ENCODE data around the gene G3BP2.
A peak's percentile ranks its signal among the peaks of the same experiment; 100 is the strongest.

Gene G3BP2

GRCh38 chr4:75683482-75684155, 10.4 kb upstream of the G3BP2 start:
- H3K4me3 ChIP-seq (replicated peaks; ENCODE audit: low read depth, low read length): no peak overlapping the region
- no peak for DNase-seq (ENCODE audit: low read depth)
- no peak for TF ChIP-seq CTCF (IDR thresholded peaks at IDR 0.05; ENCODE audit: low read length, missing control alignments)

- no peak overlapping the region for H3K4me3 ChIP-seq (replicated peaks; ENCODE audit: low read depth, low read length)
- no peak for DNase-seq (ENCODE audit: low read depth)
- TF ChIP-seq CTCF (IDR thresholded peaks at IDR 0.05; ENCODE audit: low read length, missing control alignments): no peak
Measured at GRCh38 chr4:75679876-75680575, 6.8 kb upstream of the G3BP2 start.

DNA sequence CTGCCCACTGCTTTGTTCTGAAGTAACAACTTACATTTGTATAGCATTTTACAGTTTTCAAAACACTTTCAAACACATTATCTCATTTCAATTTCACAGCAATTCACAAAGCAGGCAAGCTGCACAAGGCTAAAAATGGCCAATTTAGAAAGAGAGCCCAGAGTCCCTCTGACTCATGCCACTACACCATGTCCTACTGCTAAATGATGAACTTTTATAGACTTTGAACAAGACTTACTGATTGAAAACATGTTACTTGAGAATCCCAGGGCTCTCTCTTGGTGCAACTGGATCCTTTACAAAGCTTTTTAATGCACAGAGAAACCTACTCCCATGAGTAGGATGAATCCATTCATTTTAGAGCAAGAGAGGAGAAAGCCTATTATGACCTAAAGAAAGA, 5.8 kb upstream of the G3BP2 start:
- H3K4me3 ChIP-seq (replicated peaks; ENCODE audit: low read depth, low read length): no peak overlapping the region
- TF ChIP-seq CTCF (IDR thresholded peaks at IDR 0.05; ENCODE audit: low read length, missing control alignments): no peak
- no peak for DNase-seq (ENCODE audit: low read depth)

GRCh38 chr4:75678473-75678872, 5.3 kb upstream of the G3BP2 start:
- no peak for DNase-seq (ENCODE audit: low read depth)
- H3K4me3 ChIP-seq (replicated peaks; ENCODE audit: low read depth, low read length): no peak overlapping the region
- TF ChIP-seq CTCF (IDR thresholded peaks at IDR 0.05; ENCODE audit: low read length, missing control alignments): no peak

- no peak for TF ChIP-seq CTCF (IDR thresholded peaks at IDR 0.05; ENCODE audit: low read length, missing control alignments)
- no peak overlapping the region for H3K4me3 ChIP-seq (replicated peaks; ENCODE audit: low read depth, low read length)
- no peak for DNase-seq (ENCODE audit: low read depth)
Measured at GRCh38 chr4:75675004-75675531, 1.9 kb upstream of the G3BP2 start.

DNA sequence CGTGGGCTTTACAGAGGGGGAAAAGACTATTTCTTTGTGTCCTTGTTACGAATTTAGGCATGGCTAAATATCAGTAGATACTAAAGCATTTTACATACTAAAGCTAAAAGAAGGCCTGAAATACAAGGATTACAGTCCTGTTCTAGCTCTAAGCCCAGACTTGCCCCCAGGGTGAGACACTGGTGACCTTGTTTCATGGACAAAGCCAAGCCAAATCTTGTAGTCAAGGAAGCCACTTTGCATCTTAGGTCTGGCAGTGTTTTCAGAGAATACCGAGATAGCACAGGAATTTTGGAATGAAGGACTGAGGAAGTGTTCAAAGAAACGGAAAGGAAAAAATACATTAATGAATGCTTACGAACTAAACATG, 733 bp upstream of the G3BP2 start:
- TF ChIP-seq CTCF (IDR thresholded peaks at IDR 0.05; ENCODE audit: low read length, missing control alignments): no peak
- peak; percentile 64 for DNase-seq (ENCODE audit: low read depth)
- peak overlapping the region; percentile 84 for H3K4me3 ChIP-seq (replicated peaks; ENCODE audit: low read depth, low read length)
